ENCODE measurements around the gene LCE1D.

DNA sequence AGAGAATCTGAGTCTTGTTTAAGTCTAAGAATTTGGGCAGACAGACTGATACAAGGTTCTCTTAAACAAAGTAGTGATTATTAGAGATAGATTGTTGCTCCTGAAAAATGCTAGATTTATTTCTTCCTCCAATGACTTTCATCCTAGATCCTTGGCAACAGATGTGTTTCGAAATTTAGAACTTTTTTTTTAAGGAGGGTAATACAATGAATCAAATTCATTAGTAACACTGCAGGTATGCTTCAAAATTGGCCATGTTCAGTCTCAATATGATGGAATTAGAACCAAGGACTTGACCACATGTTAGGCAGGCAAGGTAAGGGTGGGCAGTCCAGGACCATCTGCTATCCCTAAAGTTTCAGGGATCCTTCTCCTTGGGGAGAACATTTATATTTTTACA is 26.1 kb upstream of the LCE1D start:
- no peak for TF ChIP-seq POLR2AphosphoS5 (IDR thresholded peaks at IDR 0.05)
- no peak for TF ChIP-seq POLR2A (IDR thresholded peaks at IDR 0.05)
- TF ChIP-seq, protein P1, sequence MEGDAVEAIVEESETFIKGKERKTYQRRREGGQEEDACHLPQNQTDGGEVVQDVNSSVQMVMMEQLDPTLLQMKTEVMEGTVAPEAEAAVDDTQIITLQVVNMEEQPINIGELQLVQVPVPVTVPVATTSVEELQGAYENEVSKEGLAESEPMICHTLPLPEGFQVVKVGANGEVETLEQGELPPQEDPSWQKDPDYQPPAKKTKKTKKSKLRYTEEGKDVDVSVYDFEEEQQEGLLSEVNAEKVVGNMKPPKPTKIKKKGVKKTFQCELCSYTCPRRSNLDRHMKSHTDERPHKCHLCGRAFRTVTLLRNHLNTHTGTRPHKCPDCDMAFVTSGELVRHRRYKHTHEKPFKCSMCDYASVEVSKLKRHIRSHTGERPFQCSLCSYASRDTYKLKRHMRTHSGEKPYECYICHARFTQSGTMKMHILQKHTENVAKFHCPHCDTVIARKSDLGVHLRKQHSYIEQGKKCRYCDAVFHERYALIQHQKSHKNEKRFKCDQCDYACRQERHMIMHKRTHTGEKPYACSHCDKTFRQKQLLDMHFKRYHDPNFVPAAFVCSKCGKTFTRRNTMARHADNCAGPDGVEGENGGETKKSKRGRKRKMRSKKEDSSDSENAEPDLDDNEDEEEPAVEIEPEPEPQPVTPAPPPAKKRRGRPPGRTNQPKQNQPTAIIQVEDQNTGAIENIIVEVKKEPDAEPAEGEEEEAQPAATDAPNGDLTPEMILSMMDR (IDR thresholded peaks at IDR 0.05), result no peak
